ENCODE results near the gene CDON.

DNA sequence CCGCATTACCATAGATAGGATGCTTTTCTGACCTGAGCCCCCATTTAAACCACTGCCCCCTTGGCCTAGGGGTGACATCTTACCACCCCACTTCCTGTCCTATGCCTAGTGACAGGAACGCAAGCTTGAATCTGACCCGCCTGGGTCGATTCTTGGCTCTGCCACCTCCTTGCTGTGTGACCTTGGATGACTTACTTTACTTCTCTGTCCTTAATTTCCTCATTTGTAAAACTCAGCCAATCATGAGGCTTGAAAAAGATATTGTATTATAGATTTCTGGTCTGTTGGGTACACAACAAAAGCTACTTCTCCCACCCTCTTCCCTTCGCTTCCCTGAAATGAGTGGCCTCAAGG is 39.2 kb upstream of the CDON start:
- TF ChIP-seq, protein P1, sequence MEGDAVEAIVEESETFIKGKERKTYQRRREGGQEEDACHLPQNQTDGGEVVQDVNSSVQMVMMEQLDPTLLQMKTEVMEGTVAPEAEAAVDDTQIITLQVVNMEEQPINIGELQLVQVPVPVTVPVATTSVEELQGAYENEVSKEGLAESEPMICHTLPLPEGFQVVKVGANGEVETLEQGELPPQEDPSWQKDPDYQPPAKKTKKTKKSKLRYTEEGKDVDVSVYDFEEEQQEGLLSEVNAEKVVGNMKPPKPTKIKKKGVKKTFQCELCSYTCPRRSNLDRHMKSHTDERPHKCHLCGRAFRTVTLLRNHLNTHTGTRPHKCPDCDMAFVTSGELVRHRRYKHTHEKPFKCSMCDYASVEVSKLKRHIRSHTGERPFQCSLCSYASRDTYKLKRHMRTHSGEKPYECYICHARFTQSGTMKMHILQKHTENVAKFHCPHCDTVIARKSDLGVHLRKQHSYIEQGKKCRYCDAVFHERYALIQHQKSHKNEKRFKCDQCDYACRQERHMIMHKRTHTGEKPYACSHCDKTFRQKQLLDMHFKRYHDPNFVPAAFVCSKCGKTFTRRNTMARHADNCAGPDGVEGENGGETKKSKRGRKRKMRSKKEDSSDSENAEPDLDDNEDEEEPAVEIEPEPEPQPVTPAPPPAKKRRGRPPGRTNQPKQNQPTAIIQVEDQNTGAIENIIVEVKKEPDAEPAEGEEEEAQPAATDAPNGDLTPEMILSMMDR (IDR thresholded peaks at IDR 0.05): no peak
- no peak for TF ChIP-seq NR1H2 (CRISPR knock-in tag; IDR thresholded peaks at IDR 0.05)
- TF ChIP-seq, protein P2, sequence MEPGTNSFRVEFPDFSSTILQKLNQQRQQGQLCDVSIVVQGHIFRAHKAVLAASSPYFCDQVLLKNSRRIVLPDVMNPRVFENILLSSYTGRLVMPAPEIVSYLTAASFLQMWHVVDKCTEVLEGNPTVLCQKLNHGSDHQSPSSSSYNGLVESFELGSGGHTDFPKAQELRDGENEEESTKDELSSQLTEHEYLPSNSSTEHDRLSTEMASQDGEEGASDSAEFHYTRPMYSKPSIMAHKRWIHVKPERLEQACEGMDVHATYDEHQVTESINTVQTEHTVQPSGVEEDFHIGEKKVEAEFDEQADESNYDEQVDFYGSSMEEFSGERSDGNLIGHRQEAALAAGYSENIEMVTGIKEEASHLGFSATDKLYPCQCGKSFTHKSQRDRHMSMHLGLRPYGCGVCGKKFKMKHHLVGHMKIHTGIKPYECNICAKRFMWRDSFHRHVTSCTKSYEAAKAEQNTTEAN (CRISPR knock-in tag; IDR thresholded peaks at IDR 0.05): no peak
- TF ChIP-seq, protein P3, sequence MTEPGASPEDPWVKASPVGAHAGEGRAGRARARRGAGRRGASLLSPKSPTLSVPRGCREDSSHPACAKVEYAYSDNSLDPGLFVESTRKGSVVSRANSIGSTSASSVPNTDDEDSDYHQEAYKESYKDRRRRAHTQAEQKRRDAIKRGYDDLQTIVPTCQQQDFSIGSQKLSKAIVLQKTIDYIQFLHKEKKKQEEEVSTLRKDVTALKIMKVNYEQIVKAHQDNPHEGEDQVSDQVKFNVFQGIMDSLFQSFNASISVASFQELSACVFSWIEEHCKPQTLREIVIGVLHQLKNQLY (CRISPR knock-in tag; IDR thresholded peaks at IDR 0.05): no peak
- TF ChIP-seq, protein P4, sequence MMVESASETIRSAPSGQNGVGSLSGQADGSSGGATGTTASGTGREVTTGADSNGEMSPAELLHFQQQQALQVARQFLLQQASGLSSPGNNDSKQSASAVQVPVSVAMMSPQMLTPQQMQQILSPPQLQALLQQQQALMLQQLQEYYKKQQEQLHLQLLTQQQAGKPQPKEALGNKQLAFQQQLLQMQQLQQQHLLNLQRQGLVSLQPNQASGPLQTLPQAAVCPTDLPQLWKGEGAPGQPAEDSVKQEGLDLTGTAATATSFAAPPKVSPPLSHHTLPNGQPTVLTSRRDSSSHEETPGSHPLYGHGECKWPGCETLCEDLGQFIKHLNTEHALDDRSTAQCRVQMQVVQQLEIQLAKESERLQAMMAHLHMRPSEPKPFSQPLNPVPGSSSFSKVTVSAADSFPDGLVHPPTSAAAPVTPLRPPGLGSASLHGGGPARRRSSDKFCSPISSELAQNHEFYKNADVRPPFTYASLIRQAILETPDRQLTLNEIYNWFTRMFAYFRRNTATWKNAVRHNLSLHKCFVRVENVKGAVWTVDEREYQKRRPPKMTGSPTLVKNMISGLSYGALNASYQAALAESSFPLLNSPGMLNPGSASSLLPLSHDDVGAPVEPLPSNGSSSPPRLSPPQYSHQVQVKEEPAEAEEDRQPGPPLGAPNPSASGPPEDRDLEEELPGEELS (CRISPR knock-in tag; IDR thresholded peaks at IDR 0.05): no peak
- TF ChIP-seq, protein P5, sequence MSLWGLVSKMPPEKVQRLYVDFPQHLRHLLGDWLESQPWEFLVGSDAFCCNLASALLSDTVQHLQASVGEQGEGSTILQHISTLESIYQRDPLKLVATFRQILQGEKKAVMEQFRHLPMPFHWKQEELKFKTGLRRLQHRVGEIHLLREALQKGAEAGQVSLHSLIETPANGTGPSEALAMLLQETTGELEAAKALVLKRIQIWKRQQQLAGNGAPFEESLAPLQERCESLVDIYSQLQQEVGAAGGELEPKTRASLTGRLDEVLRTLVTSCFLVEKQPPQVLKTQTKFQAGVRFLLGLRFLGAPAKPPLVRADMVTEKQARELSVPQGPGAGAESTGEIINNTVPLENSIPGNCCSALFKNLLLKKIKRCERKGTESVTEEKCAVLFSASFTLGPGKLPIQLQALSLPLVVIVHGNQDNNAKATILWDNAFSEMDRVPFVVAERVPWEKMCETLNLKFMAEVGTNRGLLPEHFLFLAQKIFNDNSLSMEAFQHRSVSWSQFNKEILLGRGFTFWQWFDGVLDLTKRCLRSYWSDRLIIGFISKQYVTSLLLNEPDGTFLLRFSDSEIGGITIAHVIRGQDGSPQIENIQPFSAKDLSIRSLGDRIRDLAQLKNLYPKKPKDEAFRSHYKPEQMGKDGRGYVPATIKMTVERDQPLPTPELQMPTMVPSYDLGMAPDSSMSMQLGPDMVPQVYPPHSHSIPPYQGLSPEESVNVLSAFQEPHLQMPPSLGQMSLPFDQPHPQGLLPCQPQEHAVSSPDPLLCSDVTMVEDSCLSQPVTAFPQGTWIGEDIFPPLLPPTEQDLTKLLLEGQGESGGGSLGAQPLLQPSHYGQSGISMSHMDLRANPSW (CRISPR knock-in tag; conservative IDR thresholded peaks at IDR 0.05; ENCODE audit: low read depth): no peak
- TF ChIP-seq GABPB1 (CRISPR knock-in tag; IDR thresholded peaks at IDR 0.05): no peak
- no peak for TF ChIP-seq ZNF121 (CRISPR knock-in tag; IDR thresholded peaks at IDR 0.05)
- TF ChIP-seq, protein P6, sequence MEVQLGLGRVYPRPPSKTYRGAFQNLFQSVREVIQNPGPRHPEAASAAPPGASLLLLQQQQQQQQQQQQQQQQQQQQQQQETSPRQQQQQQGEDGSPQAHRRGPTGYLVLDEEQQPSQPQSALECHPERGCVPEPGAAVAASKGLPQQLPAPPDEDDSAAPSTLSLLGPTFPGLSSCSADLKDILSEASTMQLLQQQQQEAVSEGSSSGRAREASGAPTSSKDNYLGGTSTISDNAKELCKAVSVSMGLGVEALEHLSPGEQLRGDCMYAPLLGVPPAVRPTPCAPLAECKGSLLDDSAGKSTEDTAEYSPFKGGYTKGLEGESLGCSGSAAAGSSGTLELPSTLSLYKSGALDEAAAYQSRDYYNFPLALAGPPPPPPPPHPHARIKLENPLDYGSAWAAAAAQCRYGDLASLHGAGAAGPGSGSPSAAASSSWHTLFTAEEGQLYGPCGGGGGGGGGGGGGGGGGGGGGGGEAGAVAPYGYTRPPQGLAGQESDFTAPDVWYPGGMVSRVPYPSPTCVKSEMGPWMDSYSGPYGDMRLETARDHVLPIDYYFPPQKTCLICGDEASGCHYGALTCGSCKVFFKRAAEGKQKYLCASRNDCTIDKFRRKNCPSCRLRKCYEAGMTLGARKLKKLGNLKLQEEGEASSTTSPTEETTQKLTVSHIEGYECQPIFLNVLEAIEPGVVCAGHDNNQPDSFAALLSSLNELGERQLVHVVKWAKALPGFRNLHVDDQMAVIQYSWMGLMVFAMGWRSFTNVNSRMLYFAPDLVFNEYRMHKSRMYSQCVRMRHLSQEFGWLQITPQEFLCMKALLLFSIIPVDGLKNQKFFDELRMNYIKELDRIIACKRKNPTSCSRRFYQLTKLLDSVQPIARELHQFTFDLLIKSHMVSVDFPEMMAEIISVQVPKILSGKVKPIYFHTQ (CRISPR knock-in tag; IDR thresholded peaks at IDR 0.05): no peak
- TF ChIP-seq, protein P7, sequence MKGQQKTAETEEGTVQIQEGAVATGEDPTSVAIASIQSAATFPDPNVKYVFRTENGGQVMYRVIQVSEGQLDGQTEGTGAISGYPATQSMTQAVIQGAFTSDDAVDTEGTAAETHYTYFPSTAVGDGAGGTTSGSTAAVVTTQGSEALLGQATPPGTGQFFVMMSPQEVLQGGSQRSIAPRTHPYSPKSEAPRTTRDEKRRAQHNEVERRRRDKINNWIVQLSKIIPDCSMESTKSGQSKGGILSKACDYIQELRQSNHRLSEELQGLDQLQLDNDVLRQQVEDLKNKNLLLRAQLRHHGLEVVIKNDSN (CRISPR knock-in tag; IDR thresholded peaks at IDR 0.05): no peak
- no peak for TF ChIP-seq OVOL2 (CRISPR knock-in tag; IDR thresholded peaks at IDR 0.05; ENCODE audit: borderline replicate concordance)
- TF ChIP-seq, protein P8, sequence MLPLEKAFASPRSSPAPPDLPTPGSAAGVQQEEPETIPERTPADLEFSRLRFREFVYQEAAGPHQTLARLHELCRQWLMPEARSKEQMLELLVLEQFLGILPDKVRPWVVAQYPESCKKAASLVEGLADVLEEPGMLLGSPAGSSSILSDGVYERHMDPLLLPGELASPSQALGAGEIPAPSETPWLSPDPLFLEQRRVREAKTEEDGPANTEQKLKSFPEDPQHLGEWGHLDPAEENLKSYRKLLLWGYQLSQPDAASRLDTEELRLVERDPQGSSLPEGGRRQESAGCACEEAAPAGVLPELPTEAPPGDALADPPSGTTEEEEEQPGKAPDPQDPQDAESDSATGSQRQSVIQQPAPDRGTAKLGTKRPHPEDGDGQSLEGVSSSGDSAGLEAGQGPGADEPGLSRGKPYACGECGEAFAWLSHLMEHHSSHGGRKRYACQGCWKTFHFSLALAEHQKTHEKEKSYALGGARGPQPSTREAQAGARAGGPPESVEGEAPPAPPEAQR (CRISPR knock-in tag; IDR thresholded peaks at IDR 0.05): no peak
